Neuronal stem cell (in vitro differentiated cells): Measurements from ENCODE around the gene RNU6-7.

Experiments used
- DNase-seq: peaks from one replicate; pipeline ENCODE4 v3.0.0-alpha.2; 2013; ENCODE audit warnings: low spot score
- H2AFZ ChIP-seq: one replicate; pipeline ENCODE4 v1.6.1; 2013; ENCODE audit warnings: mild to moderate bottlenecking, low read length, inconsistent platforms
- H2AK5ac ChIP-seq: 2 replicates; pipeline ENCODE4 v1.6.1; 2013; ENCODE audit warnings: low read depth, mild to moderate bottlenecking, inconsistent platforms, low read length, moderate library complexity, mixed read lengths
- H2BK120ac ChIP-seq: 2 replicates; pipeline ENCODE4 v1.6.1; 2013; ENCODE audit warnings: low read depth, mild to moderate bottlenecking, inconsistent platforms, low read length, moderate library complexity, mixed read lengths
- H2BK12ac ChIP-seq: one replicate; pipeline ENCODE4 v1.6.1; 2013; ENCODE audit warnings: low read length, inconsistent platforms
- H2BK15ac ChIP-seq: 2 replicates; pipeline ENCODE4 v1.6.1; 2013; ENCODE audit warnings: mild to moderate bottlenecking, low read length, inconsistent platforms, mixed read lengths
- H2BK5ac ChIP-seq: one replicate; pipeline ENCODE4 v1.6.1; 2013; ENCODE audit warnings: inconsistent platforms, mild to moderate bottlenecking, low read length, moderate library complexity
- H3K14ac ChIP-seq: one replicate; pipeline ENCODE4 v1.6.1; 2013; ENCODE audit warnings: low read length, inconsistent platforms
- H3K18ac ChIP-seq: 2 replicates; pipeline ENCODE4 v1.6.1; 2013; ENCODE audit warnings: low read length, inconsistent platforms
- H3K23ac ChIP-seq: 2 replicates; pipeline ENCODE4 v1.6.1; 2013; ENCODE audit warnings: low read depth, mild to moderate bottlenecking, mixed read lengths, low read length, inconsistent platforms; ENCODE audit not compliant: poor library complexity
- H3K27ac ChIP-seq: replicated peaks from 3 replicates; pipeline ENCODE4 v1.5.1; 2013; ENCODE audit warnings: low read length, inconsistent platforms
- H3K27me3 ChIP-seq, 3 experiments: 2 replicates each; pipeline ENCODE4 v1.6.1; 2013; ENCODE audit warnings: low read length in 3 of 3, mild to moderate bottlenecking in 2 of 3, inconsistent platforms in 1 of 3, low read depth in 1 of 3, mixed read lengths in 1 of 3, moderate library complexity in 1 of 3; ENCODE audit not compliant: control insufficient read depth in 3 of 3, insufficient read depth in 3 of 3
- H3K36me3 ChIP-seq, 2 donors: replicated peaks in 1 of 2; 2 replicates each; pipeline ENCODE4 v1.6.1; 2013; ENCODE audit warnings: low read length in 2 of 2; ENCODE audit not compliant: control insufficient read depth in 2 of 2, insufficient read depth in 2 of 2
- H3K4ac ChIP-seq: 2 replicates; pipeline ENCODE4 v1.6.1; 2013; ENCODE audit warnings: inconsistent platforms, mild to moderate bottlenecking, low read length, moderate library complexity
- H3K4me1 ChIP-seq, 2 donors: 1 replicate in 1 of 2; 2 replicates in 1 of 2; pipeline ENCODE4 v1.6.1; 2013; ENCODE audit warnings: low read length in 2 of 2, low read depth in 1 of 2; ENCODE audit not compliant: control insufficient read depth in 2 of 2, insufficient read depth in 1 of 2
- H3K4me2 ChIP-seq: one replicate; pipeline ENCODE4 v1.6.1; 2013; ENCODE audit warnings: mild to moderate bottlenecking, low read length, inconsistent platforms; ENCODE audit not compliant: insufficient read depth, poor library complexity, severe bottlenecking
- H3K4me3 ChIP-seq, 2 donors: 2 replicates each; pipeline ENCODE4 v1.5.1; 2013; ENCODE audit warnings: low read length in 2 of 2, mild to moderate bottlenecking in 2 of 2, inconsistent platforms in 1 of 2, moderate library complexity in 1 of 2
- H3K79me1 ChIP-seq: one replicate; pipeline ENCODE4 v1.6.1; 2013; ENCODE audit warnings: low read depth, mild to moderate bottlenecking, inconsistent platforms, low read length, moderate library complexity
- H3K9ac ChIP-seq: one replicate; pipeline ENCODE4 v1.6.1; 2013; ENCODE audit warnings: mild to moderate bottlenecking, low read depth, low read length, inconsistent platforms; ENCODE audit not compliant: poor library complexity
- H3K9me3 ChIP-seq, 2 donors: replicated peaks in 1 of 2; 2 replicates each; pipeline versions ENCODE3 to v1.6.1; 2013; ENCODE audit warnings: low read length in 2 of 2, mild to moderate bottlenecking in 2 of 2, inconsistent platforms in 1 of 2, low read depth in 1 of 2, mixed read lengths in 1 of 2, moderate library complexity in 1 of 2; ENCODE audit not compliant: control insufficient read depth in 2 of 2, insufficient read depth in 1 of 2
- H4K8ac ChIP-seq: one replicate; pipeline ENCODE4 v1.6.1; 2013; ENCODE audit warnings: low read depth, mild to moderate bottlenecking, inconsistent platforms, low read length, moderate library complexity
- H4K91ac ChIP-seq: one replicate; pipeline ENCODE4 v1.6.1; 2013; ENCODE audit warnings: low read length, low read depth, mild to moderate bottlenecking, inconsistent platforms; ENCODE audit not compliant: poor library complexity
- WGBS, 2 donors: extraction: QIAGEN DNeasy Blood & Tissue Kit; methylation state at CpG; one replicate each; pipeline ENCODE4 v1.1.7; 2013; ENCODE audit warnings: missing lambda C conversion rate in 2 of 2, mixed read lengths in 1 of 2; ENCODE audit not compliant: insufficient read length in 2 of 2, insufficient replicate concordance in 1 of 2; ENCODE audit errors: extremely low coverage in 2 of 2; 5-methylcytosine and 5-hydroxymethylcytosine counted together

The RNU6-7 gene

GRCh38 chr14:32205554-32205953 lies 3.7 kb downstream of the RNU6-7 start:
- H3K79me1 ChIP-seq, result no peaks in the 10 kb centered on the region
- no peaks in the 10 kb centered on the region for H3K9me3 ChIP-seq
- no peaks in the 10 kb centered on the region for H3K36me3 ChIP-seq
- H4K8ac ChIP-seq, result no peak overlapping the region
- H2AK5ac ChIP-seq, result no peak overlapping the region
- no peak overlapping the region for H2BK12ac ChIP-seq
- no peak overlapping the region for H2BK120ac ChIP-seq
- H3K18ac ChIP-seq, result no peak overlapping the region
- WGBS, 2 donors, result no CpG with 5 or more reads among the region's 3 CpGs
- H3K4ac ChIP-seq, result no peak overlapping the region
- H3K23ac ChIP-seq, result no peak overlapping the region
- H3K4me2 ChIP-seq, result no peak overlapping the region
- no peaks in the 10 kb centered on the region for H3K4me1 ChIP-seq
- H3K27me3 ChIP-seq, result peaks cover 0 to 54% (median 0%) of the 10 kb centered on the region in 3 experiments
- H2BK15ac ChIP-seq, result no peak overlapping the region
- H3K27ac ChIP-seq, result no peak overlapping the region
- no peak overlapping the region for H3K14ac ChIP-seq
- no peak overlapping the region for H2BK5ac ChIP-seq
- no peak overlapping the region for H4K91ac ChIP-seq
- no peak overlapping the region for H3K4me3 ChIP-seq
- H2AFZ ChIP-seq, result no peak overlapping the region
- no peak overlapping the region for H3K9ac ChIP-seq
- no peak for DNase-seq

GRCh38 chr14:32205984-32206383 lies 4.1 kb downstream of the RNU6-7 start:
- Histone ChIP-seq H4K8ac (no peak overlapping the region), H3K14ac (no peak overlapping the region), H3K4me2 (no peak overlapping the region), H2BK5ac (no peak overlapping the region), H3K4ac (no peak overlapping the region), H2BK15ac (no peak overlapping the region), H2AFZ (no peak overlapping the region), H3K27me3 (peaks cover 0 to 49% (median 0%) of the 10 kb centered on the region in 3 experiments), H2BK12ac (no peak overlapping the region), H3K18ac (no peak overlapping the region), H2AK5ac (no peak overlapping the region), H3K36me3 (no peaks in the 10 kb centered on the region), H3K4me1 (no peaks in the 10 kb centered on the region), H3K23ac (no peak overlapping the region), H3K9ac (no peak overlapping the region), H3K79me1 (no peaks in the 10 kb centered on the region), H2BK120ac (no peak overlapping the region), H3K4me3 (no peak overlapping the region), H3K9me3 (peaks cover 0 to under 1% of the 10 kb centered on the region in 2 donors), H3K27ac (no peak overlapping the region), H4K91ac (no peak overlapping the region)
- no CpG with 5 or more reads among the region's 4 CpGs for WGBS, 2 donors
- no peak for DNase-seq

DNA sequence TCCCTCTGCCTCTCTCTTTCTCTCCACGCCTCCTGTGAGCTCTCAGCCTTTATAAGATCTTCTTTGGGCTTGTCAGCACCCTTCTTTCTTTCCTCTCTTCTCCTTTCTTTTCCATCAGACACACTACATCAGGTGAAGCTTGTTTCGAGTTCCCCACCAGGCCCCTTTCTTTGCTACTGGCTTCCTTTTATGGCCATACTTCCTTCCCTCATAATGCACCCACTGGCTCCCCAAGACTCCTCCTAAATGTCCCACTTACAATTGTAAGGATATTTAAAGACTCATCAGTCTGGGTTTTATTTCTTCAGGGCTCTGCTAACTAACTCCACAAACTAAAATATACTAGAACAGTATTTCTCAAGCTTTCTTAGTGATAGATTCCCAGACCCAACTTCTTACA lies 4.7 kb downstream of the RNU6-7 start:
- no peaks in the 10 kb centered on the region for H3K4me1 ChIP-seq
- H2AFZ ChIP-seq, result no peak overlapping the region

DNA sequence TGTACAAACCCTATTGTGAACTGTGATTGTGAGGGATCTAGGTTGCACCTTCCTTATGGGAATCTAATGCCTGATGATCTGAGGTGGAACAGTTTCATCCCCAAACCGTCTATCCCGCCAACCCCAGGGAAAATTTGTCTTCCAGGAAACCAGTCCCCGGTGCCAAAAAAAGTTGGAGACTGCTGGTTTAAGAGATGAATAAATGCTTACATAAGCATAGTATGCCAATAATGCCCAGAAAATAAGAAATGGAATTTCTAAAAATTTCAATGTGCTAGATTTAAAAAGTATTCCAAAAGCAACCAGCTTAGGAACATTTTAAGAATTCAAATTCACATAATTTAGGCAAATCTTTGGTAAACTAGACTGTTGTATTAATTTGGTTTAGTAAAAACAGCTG lies 6.6 kb downstream of the RNU6-7 start:
- Histone ChIP-seq H3K4ac (no peak overlapping the region), H3K23ac (no peak overlapping the region), H3K27ac (no peak overlapping the region), H3K4me3 (no peak overlapping the region), H3K18ac (no peak overlapping the region), H2BK5ac (no peak overlapping the region), H3K9me3 (peaks cover 0 to 2% of the 10 kb centered on the region in 2 donors), H3K36me3 (no peaks in the 10 kb centered on the region), H3K27me3 (peaks cover 0 to 48% (median 0%) of the 10 kb centered on the region in 3 experiments), H3K9ac (no peak overlapping the region), H2AFZ (no peak overlapping the region), H2BK15ac (no peak overlapping the region), H3K4me1 (no peaks in the 10 kb centered on the region), H3K4me2 (no peak overlapping the region), H3K14ac (no peak overlapping the region), H4K8ac (no peak overlapping the region), H2AK5ac (no peak overlapping the region), H3K79me1 (no peaks in the 10 kb centered on the region), H2BK120ac (no peak overlapping the region), H2BK12ac (no peak overlapping the region), H4K91ac (no peak overlapping the region)
- WGBS, 2 donors, result no CpG with 5 or more reads among the region's 3 CpGs
- no peak for DNase-seq

More for the DNA sequence above, 4.7 kb downstream of the RNU6-7 start:
- no CpG with 5 or more reads among the region's 2 CpGs for WGBS, 2 donors
- no peak overlapping the region for H3K23ac ChIP-seq
- H3K14ac ChIP-seq, result no peak overlapping the region
- peaks cover 0 to 2% of the 10 kb centered on the region in 2 donors for H3K9me3 ChIP-seq
- no peak overlapping the region for H3K4me3 ChIP-seq
- H3K36me3 ChIP-seq, result no peaks in the 10 kb centered on the region
- H4K91ac ChIP-seq, result no peak overlapping the region
- H2BK12ac ChIP-seq, result no peak overlapping the region
- H2BK5ac ChIP-seq, result no peak overlapping the region
- DNase-seq, result no peak
- H3K27ac ChIP-seq, result no peak overlapping the region
- no peak overlapping the region for H3K9ac ChIP-seq
- H3K4ac ChIP-seq, result no peak overlapping the region
- H4K8ac ChIP-seq, result no peak overlapping the region
- H2AK5ac ChIP-seq, result no peak overlapping the region
- H3K27me3 ChIP-seq, result peaks cover 0 to 48% (median 0%) of the 10 kb centered on the region in 3 experiments
- no peak overlapping the region for H2BK120ac ChIP-seq
- H2BK15ac ChIP-seq, result no peak overlapping the region
- no peaks in the 10 kb centered on the region for H3K79me1 ChIP-seq
- H3K4me2 ChIP-seq, result no peak overlapping the region
- no peak overlapping the region for H3K18ac ChIP-seq
